Hematopoietic multipotent progenitor cell (in vitro differentiated cells): ENCODE results near the gene CPLANE1. TPM values are rescaled to one million over a fixed set of nuclear protein-coding genes. Genes with fewer than 3 reads are reported as not detected.
"Not testable (repeated sequence)": the region's sequence is repeated elsewhere in the genome, so short reads cannot be mapped to it uniquely, and the experiment has no call there.

ENCODE experiments used
- DNase-seq, 3 donors: peaks; one replicate each; pipeline ENCODE4 v3.0.0-alpha.2; 2011 to 2015; ENCODE audit warnings: low read depth in 2 of 3, low spot score in 2 of 3
- total RNA-seq: library from RNA; depleted of rRNA; stranded (reverse); fragments of >200 nt; gene quantifications from one replicate; pipeline ENCODE4 v1.2.3, GENCODE V29; 2012

Gene CPLANE1
- total RNA-seq, result 13.5 TPM

- DNase-seq, result peak; percentile 16 to 83 (median 83)
Observed at GRCh38 chr5:37248970-37249814, at the start of gene CPLANE1. TSS of gene CPLANE1 (minus strand) at chr5:37249376. CDS start at chr5:37247698, 1,678 bp downstream.

DNA sequence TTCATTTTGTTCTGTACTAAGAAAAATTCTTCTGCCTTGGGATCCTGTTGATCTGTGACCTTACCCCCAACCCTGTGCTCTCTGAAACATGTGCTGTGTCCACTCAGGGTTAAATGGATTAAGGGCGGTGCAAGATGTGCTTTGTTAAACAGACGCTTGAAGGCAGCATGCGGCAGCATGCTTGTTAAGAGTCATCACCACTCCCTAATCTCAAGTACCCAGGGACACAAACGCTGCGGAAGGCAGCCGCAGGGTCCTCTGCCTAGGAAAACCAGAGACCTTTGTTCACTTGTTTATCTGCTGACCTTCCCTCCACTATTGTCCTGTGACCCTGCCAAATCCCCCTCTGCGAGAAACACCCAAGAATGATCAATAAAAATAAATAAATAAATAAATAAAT, 47.1 kb upstream of the CPLANE1 start:
- DNase-seq, result not testable (repeated sequence)

- no peak for DNase-seq
Observed at GRCh38 chr5:37283214-37283820, 34.1 kb upstream of the CPLANE1 start.

- DNase-seq, result no peak
Observed at GRCh38 chr5:37275511-37275910, 26.3 kb upstream of the CPLANE1 start.

GRCh38 chr5:37272511-37272910, 23.3 kb upstream of the CPLANE1 start:
- no peak for DNase-seq

DNA sequence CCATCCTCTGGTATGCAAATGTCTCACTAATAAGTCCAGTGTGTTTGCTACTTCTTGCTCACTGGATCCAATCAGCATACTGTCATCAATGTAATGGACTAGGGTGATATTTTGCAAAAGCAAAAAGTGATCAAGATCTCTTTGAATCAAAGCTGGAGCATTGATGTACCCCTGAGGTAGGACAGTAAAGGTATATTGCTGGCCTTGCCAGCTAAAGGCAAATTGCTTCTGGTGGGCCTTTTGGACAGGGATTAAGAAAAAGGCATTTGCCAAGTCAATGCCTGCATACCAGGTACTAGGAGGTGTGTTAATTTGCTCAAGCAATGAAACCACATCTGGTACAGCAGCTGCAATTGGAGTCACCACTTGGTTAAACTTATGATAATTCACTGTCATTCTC, 18.9 kb upstream of the CPLANE1 start:
- DNase-seq, result not testable (repeated sequence)

GRCh38 chr5:37255774-37256358, 6.7 kb upstream of the CPLANE1 start:
- DNase-seq, result no peak

- DNase-seq, result no peak
Observed at GRCh38 chr5:37254581-37254980, 5.4 kb upstream of the CPLANE1 start.

DNA sequence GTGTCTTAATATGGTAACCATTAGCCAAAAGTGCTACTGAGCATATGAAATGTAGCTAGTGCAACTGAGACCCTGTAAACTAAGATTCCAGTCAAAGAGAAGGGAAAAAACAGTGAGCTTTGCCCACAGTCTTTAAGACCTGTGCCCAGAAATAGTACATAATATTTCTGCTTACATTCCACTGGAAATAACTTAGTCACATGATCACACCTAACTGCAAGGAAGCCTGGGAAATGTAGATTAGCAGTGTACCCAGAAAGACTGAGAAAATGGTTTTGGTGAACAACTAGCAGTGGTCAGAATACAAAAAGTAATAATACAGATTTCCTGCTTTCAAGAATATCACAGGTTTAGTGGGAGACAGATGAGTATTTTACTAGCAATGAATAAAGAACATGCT, 2.5 kb upstream of the CPLANE1 start:
- peak in 1 of 3 donors; percentile 45 for DNase-seq

- DNase-seq, result no peak
Observed at GRCh38 chr5:37249815-37250164, 614 bp upstream of the CPLANE1 start.

GRCh38 chr5:37248421-37248969, 681 bp downstream of the CPLANE1 start:
- peak in 2 of 3 donors; percentile 2 to 3 for DNase-seq

- no peak for DNase-seq
Observed at GRCh38 chr5:37247496-37247895, 1.7 kb downstream of the CPLANE1 start.

DNA sequence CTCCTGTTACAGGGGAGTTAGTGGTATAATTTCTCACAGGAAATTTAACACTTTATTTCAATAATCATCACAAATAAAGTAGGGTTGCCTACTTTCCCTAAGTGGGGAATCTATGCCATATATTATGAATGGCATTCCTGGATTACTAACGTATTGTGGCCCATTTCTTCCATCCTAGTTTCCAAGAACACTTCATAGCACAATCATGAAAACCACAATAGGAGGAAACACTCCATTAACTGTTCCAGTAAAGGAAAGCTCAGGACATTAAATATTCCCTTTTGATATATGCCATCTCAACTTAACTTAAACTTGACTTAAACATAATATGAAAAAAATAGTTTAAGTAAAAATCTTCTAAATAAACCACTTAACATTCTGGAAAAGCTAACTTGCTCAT, 2.1 kb downstream of the CPLANE1 start:
- no peak for DNase-seq

GRCh38 chr5:37234288-37234687, 14.9 kb downstream of the CPLANE1 start:
- no peak for DNase-seq

DNA sequence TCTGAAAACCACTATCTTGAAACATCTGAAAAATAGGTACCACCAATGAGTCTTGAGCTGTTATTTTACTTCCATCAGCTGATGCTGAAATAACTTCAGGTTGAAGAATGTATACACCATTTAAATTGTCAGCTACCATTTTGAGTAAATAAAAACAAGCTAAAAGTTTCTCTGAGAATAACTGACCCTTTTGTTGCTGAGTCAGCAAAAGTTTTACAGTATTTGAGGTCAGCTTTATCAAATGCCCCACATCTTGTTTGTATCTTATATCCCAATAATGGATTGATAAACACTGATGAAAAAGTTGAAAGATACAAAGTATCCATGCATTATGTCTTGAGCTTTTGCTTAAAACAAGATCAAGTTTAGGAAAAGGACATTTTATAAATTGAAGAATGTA, 22.8 kb downstream of the CPLANE1 start:
- no peak for DNase-seq

DNA sequence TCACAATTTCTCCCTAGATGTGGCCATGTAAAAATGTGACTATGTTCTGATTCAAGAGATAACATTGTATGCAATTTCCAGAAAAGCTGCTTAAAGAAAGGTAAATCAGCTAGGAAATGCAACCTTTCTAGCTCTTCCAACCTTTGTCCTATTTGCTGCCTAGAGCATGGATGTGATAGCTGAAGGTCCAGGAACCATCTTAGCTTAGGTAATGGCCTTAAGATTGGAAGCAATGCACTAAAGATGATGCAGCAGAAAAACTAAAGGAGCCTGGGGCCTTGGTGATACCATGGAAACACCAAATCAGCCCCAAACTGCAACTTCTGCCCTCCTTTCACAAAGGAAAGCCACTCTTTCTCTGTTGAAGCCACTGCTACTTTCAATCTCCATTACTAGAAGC, 27.0 kb downstream of the CPLANE1 start:
- no peak for DNase-seq

DNA sequence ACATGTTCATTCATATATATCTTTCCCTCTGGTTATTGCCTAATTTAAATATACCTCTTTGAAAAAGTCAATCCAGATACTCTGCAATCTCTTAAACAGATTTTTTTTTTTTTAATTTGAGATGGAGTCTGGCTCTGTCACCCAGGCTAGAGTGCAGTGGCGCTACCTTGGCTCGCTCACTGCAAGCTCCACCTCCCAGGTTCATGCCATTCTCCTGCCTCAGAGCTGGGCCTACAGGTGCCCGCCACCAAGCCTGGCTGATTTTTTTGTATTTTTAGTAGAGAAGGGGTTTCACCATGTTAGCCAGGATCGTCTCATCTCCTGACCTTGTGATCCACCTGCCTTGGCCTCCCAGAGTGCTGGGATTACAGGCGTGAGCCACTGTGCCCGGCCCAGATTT, 28.8 kb downstream of the CPLANE1 start:
- DNase-seq, result not testable (repeated sequence)

- not testable (repeated sequence) for DNase-seq
Observed at GRCh38 chr5:37219384-37219783, 29.8 kb downstream of the CPLANE1 start.

DNA sequence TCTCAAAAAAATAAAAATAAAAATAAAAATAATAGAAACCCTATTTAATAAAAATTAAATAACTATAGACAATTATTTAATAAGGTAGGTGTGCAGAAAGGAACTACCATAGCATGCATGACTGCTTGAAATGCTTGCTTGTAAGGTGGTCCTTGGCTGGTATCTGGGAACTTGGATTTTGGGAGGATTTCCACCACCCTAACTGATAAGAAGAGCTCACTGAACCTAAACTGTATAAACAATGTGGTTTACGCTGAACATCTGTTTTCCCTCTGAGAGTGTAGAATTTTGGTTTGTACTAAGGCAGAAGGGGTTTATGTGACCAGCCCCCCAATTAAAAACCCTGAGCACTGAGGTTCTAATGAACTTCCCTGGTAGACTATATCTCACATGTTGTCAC, 31.2 kb downstream of the CPLANE1 start:
- DNase-seq, result no peak

GRCh38 chr5:37214550-37214949, 34.6 kb downstream of the CPLANE1 start:
- DNase-seq, result no peak

- DNase-seq, result no peak
Observed at GRCh38 chr5:37212096-37212495, 37.1 kb downstream of the CPLANE1 start.

- no peak for DNase-seq
Observed at GRCh38 chr5:37211661-37212060, 37.5 kb downstream of the CPLANE1 start.
